T-helper 1 cell treated with Interleukin-12 subunit alpha and Interleukin-12 subunit beta and Interleukin-4 antibody, amounts not matched to agents 30 μg/mL and 1 μg/mL, for 36 hours (primary cell): Measurements from ENCODE around the gene SOX6.
"Not testable (repeated sequence)": the region's sequence is repeated elsewhere in the genome, so short reads cannot be mapped to it uniquely, and the experiment has no call there.

Experiments
- H3K27ac Mint-ChIP-seq: one replicate; pipeline ENCODE4 v1.8.0; 2021; ENCODE audit warnings: mild to moderate bottlenecking, mixed read lengths
- H3K27me3 Mint-ChIP-seq: one replicate; pipeline ENCODE4 v1.8.0; 2021; ENCODE audit warnings: low read depth, mixed read lengths
- H3K36me3 Mint-ChIP-seq: one replicate; pipeline ENCODE4 v1.8.0; 2021; ENCODE audit warnings: low read depth, mixed read lengths
- H3K4me1 Mint-ChIP-seq: one replicate; pipeline ENCODE4 v1.8.0; 2021; ENCODE audit warnings: low read depth, mixed read lengths
- H3K4me3 Mint-ChIP-seq: one replicate; pipeline ENCODE4 v1.8.0; 2021; ENCODE audit warnings: mild to moderate bottlenecking, moderate library complexity, mixed read lengths
- H3K9me3 Mint-ChIP-seq: one replicate; pipeline ENCODE4 v1.8.0; 2021; ENCODE audit warnings: mixed read lengths

The SOX6 gene

DNA sequence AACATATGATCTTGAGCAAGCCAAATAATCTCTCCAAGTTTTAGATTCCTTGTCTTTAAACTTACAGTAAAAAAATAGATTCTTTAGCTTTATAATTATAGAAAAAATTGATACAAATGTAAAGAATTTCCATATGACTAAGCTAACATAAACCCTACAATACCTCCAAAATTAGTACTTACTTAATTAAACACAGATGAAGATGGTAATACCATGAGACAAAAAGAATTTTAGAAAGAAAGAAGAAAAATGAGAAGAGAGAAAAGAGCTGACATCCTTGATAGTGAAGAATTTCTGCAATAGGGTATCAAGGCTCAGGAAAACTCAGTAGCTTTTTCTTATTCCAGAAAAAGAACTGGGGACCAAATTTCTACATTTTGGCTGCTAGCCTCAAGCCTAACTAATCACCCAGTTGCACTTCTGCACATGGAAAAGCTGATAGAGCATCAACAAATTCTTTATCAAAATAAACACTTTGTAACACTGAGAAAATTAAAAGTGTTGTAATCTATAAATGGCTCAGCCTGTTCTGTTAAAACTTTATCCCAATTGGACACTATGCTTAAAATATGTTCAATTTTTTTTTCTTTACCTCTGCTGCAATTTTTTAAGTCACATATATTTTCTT is 24.7 kb upstream of the SOX6 start:
- Mint-ChIP-seq H3K9me3 (no peaks in the 10 kb centered on the region), H3K27ac (no peak overlapping the region), H3K4me1 (no peaks in the 10 kb centered on the region), H3K27me3 (no peaks in the 10 kb centered on the region), H3K36me3 (no peaks in the 10 kb centered on the region), H3K4me3 (no peak overlapping the region)

DNA sequence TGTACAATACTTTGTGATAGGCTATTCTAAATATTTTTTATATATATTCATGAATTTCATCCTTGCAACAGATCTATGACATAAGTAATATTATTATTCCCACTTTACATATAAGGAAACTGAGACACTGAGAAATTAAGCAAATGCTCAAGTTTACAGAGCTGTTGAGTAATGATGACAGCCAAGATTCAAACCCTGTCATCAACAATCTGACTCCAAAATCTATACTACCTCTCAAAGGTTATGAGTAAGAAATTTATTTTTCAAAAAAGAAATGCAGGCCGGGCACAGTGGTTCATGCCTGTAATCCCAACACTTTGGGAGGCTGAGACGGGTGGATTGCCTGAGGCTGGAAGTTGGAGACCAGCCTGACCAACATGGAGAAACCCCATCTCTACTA is 22.6 kb upstream of the SOX6 start:
- H3K27ac Mint-ChIP-seq = no peak overlapping the region
- H3K9me3 Mint-ChIP-seq = no peaks in the 10 kb centered on the region
- H3K4me3 Mint-ChIP-seq = no peak overlapping the region
- no peaks in the 10 kb centered on the region for H3K4me1 Mint-ChIP-seq
- no peaks in the 10 kb centered on the region for H3K27me3 Mint-ChIP-seq
- H3K36me3 Mint-ChIP-seq = no peaks in the 10 kb centered on the region

DNA sequence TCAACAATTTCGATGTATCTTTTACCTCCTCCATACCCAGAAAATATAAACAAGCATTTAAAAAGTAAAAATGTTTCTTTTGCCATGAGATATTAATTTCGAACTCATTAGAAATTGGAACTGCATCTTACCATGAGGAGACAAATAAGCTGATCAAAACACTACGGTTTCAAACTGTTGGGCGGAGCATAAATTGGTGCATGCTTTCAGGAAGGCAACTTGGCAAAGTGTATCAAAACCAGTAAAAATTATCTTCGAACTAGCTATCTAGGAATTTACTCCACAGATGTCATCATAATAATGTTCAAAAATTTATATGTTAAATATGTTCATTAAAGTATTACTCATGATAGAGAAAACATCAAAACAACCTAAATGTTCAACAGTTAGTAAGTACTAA is 21.4 kb upstream of the SOX6 start:
- Mint-ChIP-seq H3K36me3 (no peaks in the 10 kb centered on the region), H3K27ac (no peak overlapping the region), H3K27me3 (no peaks in the 10 kb centered on the region), H3K4me3 (no peak overlapping the region), H3K9me3 (no peaks in the 10 kb centered on the region), H3K4me1 (no peaks in the 10 kb centered on the region)

DNA sequence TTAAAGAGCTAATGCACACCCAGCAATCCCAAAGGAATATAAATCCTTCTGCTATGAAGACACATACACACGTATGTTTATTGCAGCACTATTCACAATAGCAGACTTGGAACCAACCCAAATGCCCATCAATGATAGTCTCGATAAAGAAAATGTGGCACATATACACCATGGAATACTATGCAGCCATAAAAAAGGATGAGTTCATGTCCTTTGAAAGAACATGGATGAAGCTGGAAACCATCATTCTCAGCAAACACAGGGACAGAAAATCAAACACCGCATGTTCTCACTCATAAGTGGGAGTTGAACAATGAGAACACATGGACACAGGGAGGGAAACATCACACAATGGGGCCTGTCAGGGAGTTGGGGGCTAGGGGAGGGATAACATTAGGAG is 19.3 kb upstream of the SOX6 start:
- not testable (repeated sequence) for H3K27ac Mint-ChIP-seq, H3K4me1 Mint-ChIP-seq, H3K36me3 Mint-ChIP-seq, H3K27me3 Mint-ChIP-seq, H3K4me3 Mint-ChIP-seq, H3K9me3 Mint-ChIP-seq

DNA sequence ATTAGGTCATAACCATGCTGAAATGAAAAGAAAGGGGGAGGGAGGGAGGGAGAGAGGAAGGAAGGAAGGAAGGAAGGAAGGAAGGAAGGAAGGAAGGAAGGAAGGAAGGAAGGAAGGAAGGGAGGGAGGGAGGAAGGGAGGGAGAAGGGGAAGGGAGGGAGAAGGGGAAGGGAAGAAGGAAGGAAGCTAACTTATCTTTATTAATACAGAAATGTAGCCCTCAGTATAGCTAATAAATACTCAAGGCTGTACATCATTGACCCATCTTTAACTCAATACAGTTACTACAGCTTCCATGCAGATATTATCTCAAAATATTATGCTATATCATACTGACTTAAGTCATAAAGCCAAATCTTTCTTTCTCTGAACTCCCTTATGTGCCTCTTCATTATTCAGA is 17.4 kb upstream of the SOX6 start:
- H3K4me1 Mint-ChIP-seq = no peaks in the 10 kb centered on the region
- no peaks in the 10 kb centered on the region for H3K36me3 Mint-ChIP-seq
- no peaks in the 10 kb centered on the region for H3K27me3 Mint-ChIP-seq
- no peaks in the 10 kb centered on the region for H3K9me3 Mint-ChIP-seq
- no peak overlapping the region for H3K27ac Mint-ChIP-seq
- H3K4me3 Mint-ChIP-seq = no peak overlapping the region

DNA sequence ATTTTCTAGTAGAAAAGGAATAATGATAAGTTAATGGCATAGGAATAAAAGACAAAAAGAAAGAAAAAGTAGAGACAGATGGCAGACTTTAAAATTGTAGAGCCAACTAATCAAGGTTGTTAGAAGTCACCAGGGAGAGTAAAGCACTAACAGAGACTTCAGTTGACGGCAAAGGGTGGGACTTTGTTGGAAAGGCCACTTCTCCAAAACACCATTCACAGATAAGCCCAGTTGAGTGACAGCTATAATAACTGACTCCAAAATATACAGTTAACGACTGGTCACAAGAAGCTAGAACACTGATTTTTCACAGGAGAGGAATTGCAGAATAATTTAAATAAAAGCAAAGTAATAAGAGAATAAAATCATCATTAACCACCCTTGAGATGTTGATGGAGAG is 16.0 kb upstream of the SOX6 start:
- no peaks in the 10 kb centered on the region for H3K27me3 Mint-ChIP-seq
- no peaks in the 10 kb centered on the region for H3K4me1 Mint-ChIP-seq
- no peak overlapping the region for H3K27ac Mint-ChIP-seq
- no peaks in the 10 kb centered on the region for H3K36me3 Mint-ChIP-seq
- no peak overlapping the region for H3K4me3 Mint-ChIP-seq
- H3K9me3 Mint-ChIP-seq = no peaks in the 10 kb centered on the region

DNA sequence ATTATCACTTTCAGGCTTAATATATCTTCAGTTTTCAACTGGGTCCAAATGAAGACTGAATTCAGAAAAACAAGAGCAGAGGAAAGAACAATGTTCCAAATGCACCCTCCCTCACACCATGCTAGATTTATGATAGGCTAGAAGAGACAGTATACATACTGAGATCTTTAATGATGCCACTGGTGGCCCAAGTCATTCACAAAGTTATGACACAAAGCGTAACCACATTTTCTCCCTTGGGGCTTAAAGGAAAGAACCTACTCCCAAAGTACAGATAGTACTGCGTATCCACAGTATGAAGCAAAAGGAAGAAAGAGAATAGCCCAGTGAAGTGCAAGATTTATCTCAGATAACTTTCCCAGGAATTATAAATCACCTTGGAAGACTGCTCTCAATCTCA is 10.9 kb upstream of the SOX6 start:
- no peak overlapping the region for H3K4me3 Mint-ChIP-seq
- no peaks in the 10 kb centered on the region for H3K27me3 Mint-ChIP-seq

DNA sequence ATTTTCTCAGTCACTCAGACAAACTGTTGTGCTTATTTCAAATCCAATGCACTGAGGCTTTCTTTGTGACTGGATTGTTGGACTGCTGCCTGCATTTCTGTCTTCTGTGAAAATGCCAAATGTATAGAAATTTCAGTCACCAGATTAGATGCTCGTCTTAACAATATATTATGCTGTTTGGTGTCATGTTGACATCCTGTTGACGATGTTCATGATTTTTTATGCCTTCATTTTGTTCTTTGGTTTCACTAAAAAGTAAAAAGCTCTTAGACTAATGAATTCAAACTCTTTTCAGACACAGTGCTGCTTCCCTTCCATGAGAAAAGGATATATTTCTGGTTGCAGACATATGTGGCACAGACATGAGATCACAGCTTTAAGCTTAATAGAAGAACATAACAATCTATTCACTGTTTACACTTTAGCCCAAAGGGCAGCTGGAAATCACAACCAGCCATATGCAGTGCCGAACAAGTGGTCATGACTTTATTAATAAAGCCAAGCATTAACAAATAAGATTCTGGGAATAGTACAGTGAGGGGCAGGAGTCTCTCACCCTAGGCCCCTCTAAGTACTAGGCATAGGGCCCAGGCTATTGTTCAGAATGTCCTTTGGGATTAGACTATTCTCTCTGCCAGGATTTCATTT is 9.4 kb upstream of the SOX6 start:
- Mint-ChIP-seq H3K36me3 (no peaks in the 10 kb centered on the region), H3K27me3 (no peaks in the 10 kb centered on the region), H3K4me3 (no peak overlapping the region), H3K4me1 (no peaks in the 10 kb centered on the region), H3K27ac (no peak overlapping the region), H3K9me3 (peaks cover 4% of the 10 kb centered on the region)

More for the DNA sequence above, 10.9 kb upstream of the SOX6 start:
- Mint-ChIP-seq H3K36me3 (no peaks in the 10 kb centered on the region), H3K9me3 (peaks cover 2% of the 10 kb centered on the region), H3K4me1 (no peaks in the 10 kb centered on the region), H3K27ac (no peak overlapping the region)

DNA sequence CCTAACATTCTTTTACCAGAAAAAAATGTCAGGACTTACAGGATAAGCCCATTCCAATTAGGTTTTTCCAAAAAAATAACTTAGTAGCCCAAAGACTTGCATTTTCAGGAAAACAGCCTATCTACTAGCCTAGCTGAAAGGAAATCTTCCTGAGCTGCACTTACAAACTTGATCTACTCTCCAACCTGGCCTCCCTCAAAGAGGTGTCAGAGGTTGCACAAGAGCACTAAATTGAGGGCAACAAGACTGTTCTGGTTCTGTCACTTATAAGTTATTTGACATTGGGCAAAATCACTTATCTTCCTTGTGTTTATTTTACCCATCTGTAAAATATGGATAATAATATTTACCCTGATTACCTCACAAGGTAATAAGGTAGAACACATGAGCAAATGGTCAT is 7.9 kb upstream of the SOX6 start:
- H3K36me3 Mint-ChIP-seq = no peaks in the 10 kb centered on the region
- peaks cover 4% of the 10 kb centered on the region for H3K9me3 Mint-ChIP-seq
- H3K27me3 Mint-ChIP-seq = no peaks in the 10 kb centered on the region
- H3K27ac Mint-ChIP-seq = no peak overlapping the region
- no peak overlapping the region for H3K4me3 Mint-ChIP-seq
- H3K4me1 Mint-ChIP-seq = no peaks in the 10 kb centered on the region

DNA sequence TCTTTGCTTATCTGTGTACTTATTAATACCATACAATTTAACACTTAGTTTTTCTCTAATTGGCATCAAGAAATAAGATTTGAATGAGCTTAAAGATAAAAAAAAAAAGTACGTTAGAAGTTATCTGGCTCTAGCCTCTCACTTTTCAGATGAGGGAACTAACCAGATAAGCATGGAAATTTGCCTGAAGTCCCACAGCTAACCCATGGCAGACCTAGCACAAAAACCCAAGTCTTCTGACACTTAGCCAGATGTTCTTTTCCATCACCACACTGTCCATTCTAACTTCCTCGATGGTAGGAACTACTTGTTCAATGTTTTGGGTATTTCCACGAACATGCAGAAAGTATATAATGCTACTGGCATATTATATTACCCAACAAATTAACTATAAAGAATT is 7.4 kb upstream of the SOX6 start:
- peaks cover 4% of the 10 kb centered on the region for H3K9me3 Mint-ChIP-seq
- no peak overlapping the region for H3K27ac Mint-ChIP-seq
- H3K4me1 Mint-ChIP-seq = no peaks in the 10 kb centered on the region
- no peaks in the 10 kb centered on the region for H3K27me3 Mint-ChIP-seq
- no peaks in the 10 kb centered on the region for H3K36me3 Mint-ChIP-seq
- no peak overlapping the region for H3K4me3 Mint-ChIP-seq

DNA sequence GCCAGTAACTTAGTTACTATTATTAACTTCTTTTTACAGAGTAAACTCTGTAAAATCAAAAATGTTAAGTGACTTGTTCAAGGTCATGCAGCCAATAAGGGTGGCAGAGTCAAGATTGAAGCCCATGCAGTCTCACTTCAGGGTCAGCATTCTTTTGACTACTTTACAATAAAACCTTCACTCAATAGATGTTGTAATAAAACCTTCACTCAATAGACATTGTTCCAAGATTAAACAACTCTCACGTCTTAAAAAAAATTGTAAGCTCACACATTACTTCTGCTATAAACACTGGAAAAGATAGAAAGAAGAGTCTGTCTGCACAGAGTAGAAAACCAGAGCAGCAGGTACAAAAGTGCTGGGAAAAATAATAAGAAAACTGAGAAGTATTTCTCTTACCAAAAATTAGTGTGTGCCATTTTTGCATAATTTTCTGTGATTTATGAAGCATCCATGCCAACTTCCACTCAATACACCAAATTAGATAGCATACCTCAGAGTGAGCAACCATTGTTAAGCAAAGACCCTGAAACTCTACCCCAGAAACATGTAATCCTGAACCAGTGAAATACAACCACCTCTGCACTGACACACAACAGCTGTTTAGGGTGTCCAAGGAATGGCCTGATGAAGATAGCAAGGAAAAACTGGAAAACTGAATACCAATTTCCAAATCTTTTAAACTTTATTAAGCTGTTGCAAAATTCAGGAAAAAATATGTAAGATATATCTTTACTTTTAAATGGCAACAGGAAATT is 4.9 kb upstream of the SOX6 start:
- H3K27me3 Mint-ChIP-seq = no peaks in the 10 kb centered on the region
- H3K4me3 Mint-ChIP-seq = no peak overlapping the region
- H3K27ac Mint-ChIP-seq = no peak overlapping the region
- H3K36me3 Mint-ChIP-seq = no peaks in the 10 kb centered on the region
- peaks cover 4% of the 10 kb centered on the region for H3K9me3 Mint-ChIP-seq
- no peaks in the 10 kb centered on the region for H3K4me1 Mint-ChIP-seq

DNA sequence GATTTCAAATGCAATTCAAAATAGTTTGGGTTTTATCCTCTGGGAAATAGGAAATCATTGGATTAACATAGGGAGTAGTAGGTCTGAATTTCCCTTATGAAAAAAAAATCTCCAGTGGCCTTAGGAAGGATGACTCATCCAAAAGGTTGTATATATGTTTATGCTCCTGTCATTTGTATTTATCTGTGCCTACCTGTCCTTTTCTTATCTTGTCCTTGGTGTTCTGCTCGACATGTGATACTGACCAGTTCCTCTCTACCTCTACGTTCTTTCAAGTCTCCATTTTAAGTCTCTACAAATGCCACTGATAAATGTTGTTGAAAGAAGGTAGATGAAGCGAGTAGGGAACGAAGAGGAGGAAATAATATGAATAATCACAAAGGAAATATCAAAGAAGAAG is 3.0 kb upstream of the SOX6 start:
- Mint-ChIP-seq H3K9me3 (peaks cover 4% of the 10 kb centered on the region), H3K4me1 (no peaks in the 10 kb centered on the region), H3K27ac (no peak overlapping the region), H3K27me3 (no peaks in the 10 kb centered on the region), H3K4me3 (no peak overlapping the region), H3K36me3 (no peaks in the 10 kb centered on the region)

DNA sequence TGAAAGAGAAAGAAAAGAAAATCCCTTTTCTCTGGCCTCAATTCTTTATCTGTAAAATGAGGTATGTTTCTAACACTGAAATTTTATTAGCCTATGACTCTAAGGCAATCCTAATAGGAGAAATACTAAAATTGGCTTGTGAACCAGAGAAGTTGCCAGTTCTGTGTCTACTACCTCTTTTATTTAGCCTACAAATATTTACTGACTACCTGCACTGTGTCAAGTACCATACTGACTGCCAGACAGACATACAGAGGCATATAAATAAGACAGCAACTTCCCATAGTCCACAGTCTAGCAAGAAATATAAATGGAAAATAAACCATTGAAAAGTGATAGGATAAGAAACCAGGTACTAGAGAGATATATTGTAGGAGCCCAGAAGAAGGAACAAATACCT is 2.4 kb upstream of the SOX6 start:
- Mint-ChIP-seq H3K4me1 (no peaks in the 10 kb centered on the region), H3K27me3 (no peaks in the 10 kb centered on the region), H3K4me3 (no peak overlapping the region), H3K9me3 (peaks cover 4% of the 10 kb centered on the region), H3K36me3 (no peaks in the 10 kb centered on the region), H3K27ac (no peak overlapping the region)

DNA sequence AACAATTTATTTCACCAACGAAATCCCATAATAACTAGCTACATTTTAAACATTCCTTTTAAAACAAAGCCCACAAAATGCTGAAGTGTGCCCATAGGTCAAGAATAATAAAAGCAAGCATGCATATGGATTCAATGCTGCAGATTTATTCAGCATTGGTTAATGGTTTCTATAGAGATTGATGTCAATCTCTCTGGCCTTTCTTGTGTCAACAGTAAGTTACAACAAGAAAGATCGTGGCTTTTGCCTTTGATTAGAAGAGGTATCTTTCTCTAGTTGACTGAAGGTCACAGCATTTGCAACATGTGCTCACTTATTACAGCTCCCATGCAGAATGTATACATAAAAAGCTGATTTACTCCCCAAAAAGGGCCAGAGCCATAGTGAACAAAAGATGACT is 1.4 kb upstream of the SOX6 start:
- H3K27me3 Mint-ChIP-seq = no peaks in the 10 kb centered on the region
- no peak overlapping the region for H3K4me3 Mint-ChIP-seq
- H3K36me3 Mint-ChIP-seq = no peaks in the 10 kb centered on the region
- peaks cover 4% of the 10 kb centered on the region for H3K9me3 Mint-ChIP-seq
- no peak overlapping the region for H3K27ac Mint-ChIP-seq
- no peaks in the 10 kb centered on the region for H3K4me1 Mint-ChIP-seq

DNA sequence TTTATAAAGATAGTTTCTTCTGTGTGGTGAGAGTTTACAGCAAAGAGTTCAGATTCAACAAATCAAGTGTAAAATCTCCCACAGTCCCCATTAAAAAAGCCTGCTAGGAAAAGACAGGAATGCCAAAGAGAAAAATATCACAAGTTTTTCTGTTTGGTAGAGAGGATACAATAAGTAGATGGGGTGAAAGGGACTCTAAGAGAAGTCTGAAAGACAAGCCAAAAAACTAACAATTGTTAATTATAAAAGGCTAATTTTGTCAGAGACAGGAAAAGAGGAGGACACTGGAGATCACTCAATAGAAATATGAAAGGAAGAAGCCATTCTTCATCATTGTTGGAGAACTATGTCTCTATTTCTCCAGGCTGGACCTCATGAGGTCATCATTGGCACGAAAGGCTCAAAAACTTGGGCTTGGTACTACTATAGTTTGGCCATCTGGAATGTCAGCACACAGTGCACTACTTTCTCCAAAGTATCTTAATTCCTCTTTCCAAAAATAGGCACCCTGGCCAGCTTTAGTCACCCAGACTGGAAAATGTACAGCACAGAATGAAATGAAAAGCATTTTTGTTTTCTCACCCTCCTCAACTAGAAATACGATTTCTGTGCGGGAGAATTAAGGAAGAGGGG is 531 bp upstream of the SOX6 start:
- Mint-ChIP-seq H3K27ac (no peak overlapping the region), H3K4me1 (no peaks in the 10 kb centered on the region), H3K36me3 (no peaks in the 10 kb centered on the region), H3K27me3 (no peaks in the 10 kb centered on the region), H3K4me3 (no peak overlapping the region), H3K9me3 (no peaks in the 10 kb centered on the region)
